Karpas-422 (cell line): ENCODE results near the gene WDR81. TPM values are rescaled to one million over a fixed set of nuclear protein-coding genes. Genes with fewer than 3 reads are reported as not detected.
A peak's percentile ranks its signal among the peaks of the same experiment; 100 is the strongest.
"Not testable (repeated sequence)": the region's sequence is repeated elsewhere in the genome, so short reads cannot be mapped to it uniquely, and the experiment has no call there.

Experiments used
- DNase-seq: peaks from one replicate; pipeline ENCODE4 v3.0.0-alpha.2; 2015
- H2AFZ ChIP-seq: fragments of 200-600 bp; sonication (generic); 2 replicates; pipeline ENCODE4 v1.6.1; 2014; ENCODE audit warnings: antibody characterized with exemption, low read length, mixed read lengths
- H3K27ac ChIP-seq: fragments of 200-600 bp; sonication (generic); 2 replicates; pipeline ENCODE4 v1.5.1; 2014; ENCODE audit warnings: mild to moderate bottlenecking, low read length, moderate library complexity
- H3K27me3 ChIP-seq: fragments of 200-600 bp; sonication (generic); 2 replicates; pipeline ENCODE4 v1.6.1; 2014; ENCODE audit warnings: low read length, mixed read lengths
- H3K36me3 ChIP-seq: fragments of 200-600 bp; sonication (generic); 2 replicates; pipeline ENCODE4 v1.6.1; 2014; ENCODE audit warnings: low read length, mixed read lengths; ENCODE audit not compliant: insufficient read depth
- H3K4me1 ChIP-seq: fragments of 200-600 bp; sonication (generic); 2 replicates; pipeline ENCODE4 v1.6.1; 2014; ENCODE audit warnings: mild to moderate bottlenecking, low read length, mixed read lengths
- H3K4me2 ChIP-seq: fragments of 200-600 bp; sonication (generic); 2 replicates; pipeline ENCODE4 v1.6.1; 2014; ENCODE audit warnings: low read length, low read depth, mild to moderate bottlenecking; ENCODE audit not compliant: poor library complexity, severe bottlenecking
- H3K4me3 ChIP-seq: fragments of 200-600 bp; sonication (generic); 2 replicates; pipeline ENCODE4 v1.5.1; 2014; ENCODE audit warnings: mild to moderate bottlenecking, antibody characterized with exemption, low read length, mixed read lengths
- H3K79me2 ChIP-seq: fragments of 200-600 bp; sonication (generic); 2 replicates; pipeline ENCODE4 v1.6.1; 2014; ENCODE audit warnings: mild to moderate bottlenecking, low read length, mixed read lengths
- H3K9ac ChIP-seq: fragments of 200-600 bp; sonication (generic); 2 replicates; pipeline ENCODE4 v1.6.0; 2014; ENCODE audit warnings: low read length
- H3K9me2 ChIP-seq: fragments of 200-600 bp; sonication (generic), shearing (Covaris generic); replicated peaks from 2 replicates; pipeline ENCODE4 v1.6.0; 2014; ENCODE audit warnings: mild to moderate bottlenecking, low read length, moderate library complexity; ENCODE audit not compliant: insufficient read depth
- H3K9me3 ChIP-seq: fragments of 300-700, 200-600 bp; sonication (generic); 2 replicates; pipeline ENCODE4 v1.6.1; 2014; ENCODE audit warnings: low read length, mixed read lengths
- H4K20me1 ChIP-seq: fragments of 200-600 bp; sonication (generic); 2 replicates; pipeline ENCODE4 v1.6.1; 2014; ENCODE audit warnings: mild to moderate bottlenecking, antibody characterized with exemption, low read length, low read depth; ENCODE audit not compliant: insufficient read depth
- total RNA-seq: library from RNA; depleted of rRNA; stranded (reverse); fragments of >200 nt; shearing (Covaris generic); gene quantifications from 2 replicates; pipeline ENCODE4 v1.2.3, GENCODE V29; 2014; ENCODE audit warnings: low replicate concordance

Gene WDR81
- total RNA-seq, 1 experiment from 2014 or later: 11.7 TPM

- Histone ChIP-seq H3K9ac (no peak overlapping the region), H3K4me2 (no peak overlapping the region), H3K9me3 (no peaks in the 10 kb centered on the region), H3K36me3 (no peaks in the 10 kb centered on the region; the same call in 1 of the 2 replicates), H2AFZ (no peak overlapping the region), H3K79me2 (no peaks in the 10 kb centered on the region), H3K4me3 (no peak overlapping the region), H4K20me1 (peaks cover 3% of the 10 kb centered on the region; the same call in 1 of the 2 replicates), H3K9me2 (no peaks in the 10 kb centered on the region), H3K4me1 (peaks cover 43% of the 10 kb centered on the region), H3K27me3 (no peaks in the 10 kb centered on the region), H3K27ac (no peak overlapping the region)
- peak; percentile 38 for DNase-seq
Measured at GRCh38 chr17:1737531-1738291, 13.2 kb downstream of the WDR81 start.

- H3K27ac ChIP-seq, H3K4me2 ChIP-seq, H3K9me3 ChIP-seq, H3K27me3 ChIP-seq, H3K4me3 ChIP-seq, H3K36me3 ChIP-seq, H3K79me2 ChIP-seq, DNase-seq, H2AFZ ChIP-seq, H3K9me2 ChIP-seq, H4K20me1 ChIP-seq, H3K4me1 ChIP-seq, H3K9ac ChIP-seq: not testable (repeated sequence)
Measured at GRCh38 chr17:1741899-1742298, 17.4 kb downstream of the WDR81 start.

- Histone ChIP-seq H3K36me3 (no peaks in the 10 kb centered on the region), H3K9ac (no peak within 1 kb of the TSS), H3K4me1 (no peaks in the 10 kb centered on the region), H3K27me3 (no peaks in the 10 kb centered on the region), H4K20me1 (no peaks in the 10 kb centered on the region), H3K4me3 (no peak within 1 kb of the TSS), H2AFZ (no peak within 1 kb of the TSS), H3K9me2 (no peaks in the 10 kb centered on the region), H3K27ac (no peak within 1 kb of the TSS), H3K4me2 (no peak within 1 kb of the TSS), H3K9me3 (no peaks in the 10 kb centered on the region), H3K79me2 (no peaks in the 10 kb centered on the region)
- peak; percentile 39 for DNase-seq
Measured at GRCh38 chr17:1742371-1743087, 18.0 kb downstream of the WDR81 start, which contains the start of gene SERPINF2. TSS of gene SERPINF2 (plus strand) at chr17:1742871. CDS start at chr17:1744996, 2,125 bp downstream.

GRCh38 chr17:1743088-1743439 lies 18.6 kb downstream of the WDR81 start:
- Histone ChIP-seq H3K4me2 (no peak overlapping the region), H3K9ac (no peak overlapping the region), H3K9me2 (no peaks in the 10 kb centered on the region), H3K27me3 (no peaks in the 10 kb centered on the region), H4K20me1 (no peaks in the 10 kb centered on the region), H3K4me3 (no peak overlapping the region), H3K36me3 (no peaks in the 10 kb centered on the region), H3K79me2 (no peaks in the 10 kb centered on the region), H3K4me1 (no peaks in the 10 kb centered on the region), H3K9me3 (no peaks in the 10 kb centered on the region), H3K27ac (no peak overlapping the region), H2AFZ (no peak overlapping the region)
- DNase-seq: no peak

GRCh38 chr17:1744551-1745512 lies 20.3 kb downstream of the WDR81 start:
- H3K4me2 ChIP-seq: no peak overlapping the region

GRCh38 chr17:1745513-1746020 lies 21.1 kb downstream of the WDR81 start:
- Histone ChIP-seq H4K20me1 (no peaks in the 10 kb centered on the region), H3K4me1 (peaks cover 3% of the 10 kb centered on the region; the same call in 1 of the 2 replicates), H3K27ac (no peak overlapping the region), H3K4me3 (no peak overlapping the region), H3K79me2 (no peaks in the 10 kb centered on the region), H3K9ac (no peak overlapping the region), H3K9me3 (no peaks in the 10 kb centered on the region), H3K36me3 (no peaks in the 10 kb centered on the region), H2AFZ (no peak overlapping the region), H3K27me3 (no peaks in the 10 kb centered on the region), H3K4me2 (no peak overlapping the region), H3K9me2 (no peaks in the 10 kb centered on the region)
- DNase-seq: peak; percentile 39

More at GRCh38 chr17:1744551-1745512, 20.3 kb downstream of the WDR81 start:
- DNase-seq: peak; percentile 36
- Histone ChIP-seq H3K79me2 (no peaks in the 10 kb centered on the region), H3K27ac (no peak overlapping the region), H4K20me1 (no peaks in the 10 kb centered on the region), H3K27me3 (no peaks in the 10 kb centered on the region), H3K9me3 (no peaks in the 10 kb centered on the region), H3K4me3 (no peak overlapping the region), H3K9ac (no peak overlapping the region), H2AFZ (no peak overlapping the region), H3K36me3 (no peaks in the 10 kb centered on the region), H3K4me1 (peaks cover 3% of the 10 kb centered on the region; the same call in 1 of the 2 replicates), H3K9me2 (no peaks in the 10 kb centered on the region)

- H3K36me3 ChIP-seq: no peaks in the 10 kb centered on the region
- DNase-seq: no peak
- H3K4me2 ChIP-seq: no peak overlapping the region
- peaks cover 3% of the 10 kb centered on the region; the same call in 1 of the 2 replicates for H3K4me1 ChIP-seq
- H3K9me2 ChIP-seq: no peaks in the 10 kb centered on the region
- no peaks in the 10 kb centered on the region for H3K9me3 ChIP-seq
- H4K20me1 ChIP-seq: no peaks in the 10 kb centered on the region
- no peak overlapping the region for H3K27ac ChIP-seq
- no peaks in the 10 kb centered on the region for H3K27me3 ChIP-seq
- H3K4me3 ChIP-seq: no peak overlapping the region
- H3K79me2 ChIP-seq: no peaks in the 10 kb centered on the region
- no peak overlapping the region for H2AFZ ChIP-seq
- no peak overlapping the region for H3K9ac ChIP-seq
Measured at GRCh38 chr17:1746975-1747543, 22.6 kb downstream of the WDR81 start.
